NCI-H1930 (cell line): ENCODE results near the gene SCAP.
A peak's percentile ranks its signal among the peaks of the same experiment; 100 is the strongest.

Experiments
- DNase-seq, 2 experiments: peaks; one replicate each; lab custom pipeline; 2025; lab: John Stamatoyannopoulos, UW

The SCAP gene

GRCh38 chr3:47430606-47431005 is 45.1 kb downstream of the SCAP start:
- no peak for DNase-seq

- DNase-seq = no peak
These were observed 46.1 kb downstream of the SCAP start for GRCh38 chr3:47429476-47430270.

GRCh38 chr3:47428662-47429061 is 47.1 kb downstream of the SCAP start:
- no peak for DNase-seq

- DNase-seq = no peak
These were observed 47.9 kb downstream of the SCAP start for GRCh38 chr3:47427866-47428265.

GRCh38 chr3:47425959-47426358 is 49.8 kb downstream of the SCAP start:
- no peak for DNase-seq

- DNase-seq = no peak
These were observed 50.4 kb downstream of the SCAP start for GRCh38 chr3:47425383-47425778.

GRCh38 chr3:47424434-47425382 is 51.0 kb downstream of the SCAP start:
- no peak for DNase-seq

GRCh38 chr3:47423548-47424145 is 52.1 kb downstream of the SCAP start:
- no peak for DNase-seq

- DNase-seq = no peak
These were observed 53.0 kb downstream of the SCAP start for GRCh38 chr3:47422743-47423142.

- DNase-seq = no peak
These were observed 53.7 kb downstream of the SCAP start for GRCh38 chr3:47421741-47422649.

GRCh38 chr3:47420511-47421484 is 54.9 kb downstream of the SCAP start:
- peak; percentile 43 to 50 for DNase-seq

GRCh38 chr3:47420044-47420430 is 55.7 kb downstream of the SCAP start:
- DNase-seq = no peak

GRCh38 chr3:47419083-47420043 is 56.4 kb downstream of the SCAP start:
- no peak for DNase-seq

GRCh38 chr3:47418167-47419082 is 57.3 kb downstream of the SCAP start:
- DNase-seq = no peak

- DNase-seq = no peak
These were observed 59.7 kb downstream of the SCAP start for GRCh38 chr3:47416041-47416440.

GRCh38 chr3:47414666-47415587 is 60.8 kb downstream of the SCAP start:
- DNase-seq = no peak

- no peak for DNase-seq
These were observed 61.6 kb downstream of the SCAP start for GRCh38 chr3:47414161-47414564.
